A204.1 (cell line): Measurements from ENCODE around the gene BLID.

ENCODE experiments used
- FAIRE-seq: peaks from 2 replicates; lab custom pipeline; 2012; peaks lifted over from hg19 to GRCh38; lab: Jason Lieb, UNC

Gene BLID

DNA sequence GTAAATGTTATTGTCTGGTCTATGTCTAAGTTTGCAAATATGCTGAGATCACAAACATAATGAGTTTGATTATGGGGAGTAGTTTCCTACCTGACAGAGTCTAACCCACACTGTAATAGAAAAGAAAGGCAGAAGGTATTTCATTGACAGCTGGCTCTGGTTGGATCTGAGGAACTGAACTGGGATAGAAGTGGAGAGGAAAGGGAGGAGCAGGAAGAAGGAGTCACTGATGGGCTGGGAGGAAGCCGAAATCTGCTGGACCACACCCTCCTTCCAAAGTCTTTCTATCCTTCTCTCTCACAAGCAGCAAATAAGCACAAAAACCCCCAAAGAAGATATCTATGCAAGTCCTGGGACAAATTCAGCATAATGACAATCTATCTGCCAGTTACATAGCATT lies 11.7 kb downstream of the BLID start:
- FAIRE-seq = peak; percentile 83

DNA sequence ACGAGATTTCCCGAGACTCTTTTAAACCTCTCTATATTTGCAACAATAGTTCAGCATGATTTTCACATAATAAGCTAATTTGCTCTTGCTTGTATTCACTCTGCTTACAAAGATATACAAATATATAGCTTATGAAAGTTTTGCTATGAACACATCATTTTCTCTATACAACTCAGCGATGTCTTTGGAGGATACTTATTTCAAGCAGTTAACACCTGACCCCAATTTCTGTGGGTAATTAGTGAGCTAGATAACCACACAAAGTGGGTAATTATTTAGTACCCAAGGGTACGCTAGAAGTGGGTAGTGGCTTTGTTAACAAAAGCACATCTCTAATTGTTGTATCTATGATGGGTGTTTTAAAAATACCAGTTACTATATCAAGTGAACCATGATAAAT lies 12.3 kb downstream of the BLID start:
- peak; percentile 6 for FAIRE-seq

DNA sequence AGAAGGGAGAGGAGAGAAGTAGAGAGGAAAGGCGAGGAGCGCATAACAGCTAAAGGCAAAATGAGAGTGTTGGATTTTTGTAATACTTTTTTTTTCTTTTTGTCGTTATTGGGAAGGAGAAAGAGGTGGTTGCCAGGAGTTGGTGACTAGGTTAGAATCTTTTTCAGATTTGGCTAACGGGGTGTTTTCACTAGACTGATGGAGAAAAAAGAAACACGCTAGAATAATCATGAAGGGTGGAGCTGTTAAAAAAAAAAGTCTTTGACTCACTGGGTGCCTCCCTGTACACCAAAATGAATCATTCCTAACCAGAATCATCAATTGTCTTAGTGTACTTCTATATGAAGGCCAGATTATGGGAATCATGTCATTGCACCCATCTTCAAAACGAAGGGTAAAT lies 12.7 kb downstream of the BLID start:
- peak; percentile 41 for FAIRE-seq

DNA sequence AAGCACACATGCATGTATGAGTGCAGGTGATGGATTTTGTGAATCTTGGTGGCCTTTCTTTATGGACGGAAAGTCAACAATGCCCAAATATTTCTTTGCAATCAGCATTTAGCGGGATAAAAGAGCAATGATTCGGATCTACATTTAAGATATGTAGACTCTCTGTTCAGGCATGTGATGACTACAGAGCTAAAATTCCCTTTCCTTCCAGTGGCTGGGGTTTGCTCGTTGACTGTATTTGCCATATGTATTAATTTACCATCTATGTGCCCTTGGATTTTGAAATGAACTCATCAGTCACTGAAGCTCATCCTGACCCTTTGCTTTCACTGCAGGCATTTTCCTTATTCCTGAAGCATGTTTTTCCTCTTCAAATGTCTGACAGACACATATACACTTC lies 13.6 kb downstream of the BLID start:
- FAIRE-seq = no peak

DNA sequence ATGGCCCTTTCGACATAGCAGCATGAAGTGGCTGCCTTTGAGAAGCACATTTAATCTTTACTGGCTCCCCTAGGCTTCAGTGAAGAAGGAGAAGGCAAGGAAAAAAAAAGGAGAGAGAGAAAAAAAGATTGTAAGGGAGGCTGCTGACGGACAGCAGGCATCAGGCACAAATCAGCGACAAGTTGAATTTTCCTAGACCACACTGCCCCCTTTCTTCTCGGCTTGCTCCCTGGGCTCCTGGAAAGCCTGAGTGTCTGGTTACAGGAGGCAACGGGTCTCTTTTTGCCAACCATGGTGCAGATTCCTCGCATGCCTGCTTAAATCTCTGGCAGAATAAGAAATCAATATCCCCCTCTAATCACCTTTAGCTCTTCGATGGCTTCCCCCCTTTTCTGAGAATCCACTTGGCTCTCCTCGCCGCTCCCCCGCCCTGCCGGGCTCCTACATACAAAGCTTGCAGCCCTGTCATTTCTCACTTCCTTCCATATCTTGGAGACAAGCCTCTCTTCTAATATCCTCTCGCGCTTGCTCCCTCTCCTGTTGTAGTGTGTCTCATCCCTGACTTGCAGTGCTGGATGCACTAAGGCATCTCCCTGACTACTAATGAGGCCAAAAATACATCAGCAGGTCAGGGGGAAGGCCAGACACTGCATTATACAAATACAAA lies 14.3 kb downstream of the BLID start:
- FAIRE-seq = peak; percentile 99

DNA sequence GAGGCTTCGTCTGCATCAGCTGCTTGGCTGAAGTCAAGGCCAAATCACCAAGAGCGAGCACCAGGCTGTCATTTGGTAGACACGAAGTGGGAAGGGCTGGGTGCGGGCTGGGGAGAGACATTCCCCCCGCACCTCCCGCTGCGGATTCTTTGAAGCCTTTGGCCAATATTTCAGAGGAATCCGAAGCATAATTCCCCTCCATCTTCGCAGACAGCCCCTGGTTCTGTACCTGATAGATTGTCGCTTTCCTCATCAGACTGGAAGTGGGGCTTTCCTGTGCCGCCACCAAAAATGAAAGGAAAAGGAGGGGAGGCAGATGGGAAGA lies 15.3 kb downstream of the BLID start:
- peak; percentile 95 for FAIRE-seq

DNA sequence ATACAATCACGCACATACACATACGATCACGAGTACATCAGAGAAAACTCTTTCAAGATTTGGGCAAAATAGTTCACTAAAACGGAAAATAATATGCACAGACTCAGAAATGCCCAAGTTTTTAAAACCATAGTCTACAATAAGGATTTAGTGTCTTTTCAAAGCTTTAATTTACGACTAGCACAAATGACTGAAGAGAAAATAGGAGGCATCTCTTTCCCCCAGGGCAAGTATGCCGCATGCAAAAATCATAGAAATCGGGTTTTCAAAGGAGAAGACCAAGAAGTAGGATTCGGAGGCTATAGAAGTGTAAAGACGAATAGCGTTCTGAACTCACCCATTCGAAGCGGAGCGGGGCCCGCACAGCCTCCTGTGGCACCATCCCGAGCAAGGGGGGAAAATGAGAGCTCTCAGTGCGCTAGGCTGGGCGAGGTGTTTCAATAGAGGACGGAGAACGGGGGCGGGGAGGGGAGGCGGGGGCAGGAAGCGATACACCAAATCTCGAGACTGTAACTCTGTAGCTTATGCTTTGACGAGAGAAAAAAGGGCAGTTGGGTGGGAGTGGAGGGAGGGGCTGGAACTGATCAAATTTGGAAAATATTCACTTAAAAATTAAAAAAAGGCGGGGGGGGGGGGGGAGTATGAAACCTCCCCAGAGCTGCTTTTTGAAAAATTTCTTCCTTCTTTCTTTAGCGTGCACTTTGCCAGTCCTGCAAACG lies 15.8 kb downstream of the BLID start:
- no peak for FAIRE-seq

DNA sequence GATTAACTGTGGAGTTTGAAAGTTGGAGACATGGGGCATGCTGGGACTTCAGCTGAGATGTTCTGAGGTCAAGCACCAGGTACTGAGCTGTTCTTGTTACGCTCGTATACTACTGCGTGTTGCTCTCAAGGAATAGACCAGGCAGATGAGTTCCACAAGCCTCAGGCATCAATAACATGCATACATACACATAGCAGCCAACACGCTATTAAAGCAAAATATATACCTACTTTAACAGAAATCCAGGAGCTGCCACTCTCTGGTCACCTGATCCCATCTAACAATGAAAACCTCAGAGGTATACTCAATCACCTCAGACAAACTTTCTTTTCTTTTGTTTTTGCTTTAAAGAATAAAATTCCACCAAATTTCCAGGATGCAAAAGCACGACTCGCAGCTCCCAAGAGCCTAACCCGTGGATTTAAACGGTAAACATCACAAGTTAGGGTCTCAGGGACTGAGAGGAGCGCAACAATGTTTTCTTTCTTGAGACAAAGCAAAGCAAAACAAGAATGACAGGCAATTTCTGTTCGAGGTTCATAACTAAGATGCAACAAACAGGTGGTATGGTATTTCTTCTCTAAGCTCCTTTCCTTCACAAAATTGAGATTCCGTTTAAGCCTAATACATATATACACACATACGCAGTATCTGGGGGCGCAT lies 16.5 kb downstream of the BLID start:
- peak; percentile 63 for FAIRE-seq

DNA sequence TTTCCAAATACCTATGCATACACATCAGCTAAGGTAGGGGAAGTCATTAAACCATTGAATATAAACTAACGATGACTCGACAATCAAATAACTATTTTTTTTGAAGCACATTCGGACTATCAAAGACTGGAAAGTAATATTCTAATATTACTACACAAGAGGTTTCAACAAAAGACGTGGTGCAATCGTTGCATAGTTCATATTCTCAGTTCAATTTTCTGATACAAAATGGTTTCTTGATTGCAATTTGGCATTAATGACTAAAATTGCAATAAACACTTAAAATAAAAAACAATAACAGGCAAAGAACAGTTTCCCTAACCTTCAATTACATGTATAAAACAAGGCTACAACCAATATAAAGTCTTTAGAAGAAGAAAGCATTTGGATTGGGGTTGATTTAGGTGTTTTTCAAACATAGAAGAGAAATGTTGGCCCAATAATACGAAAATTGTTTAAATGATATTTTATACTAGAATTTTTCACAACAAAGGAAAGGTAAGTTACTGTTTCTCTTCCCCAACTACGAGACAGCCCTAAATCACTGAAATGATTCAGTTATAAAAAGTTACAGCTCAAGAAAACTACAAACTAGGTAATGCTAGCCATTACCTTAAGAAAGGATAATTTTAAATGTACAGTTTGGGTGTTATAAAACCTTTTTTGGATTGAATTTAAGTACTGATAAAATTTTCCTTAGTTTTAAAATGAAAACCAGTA lies 17.6 kb downstream of the BLID start:
- FAIRE-seq = no peak

DNA sequence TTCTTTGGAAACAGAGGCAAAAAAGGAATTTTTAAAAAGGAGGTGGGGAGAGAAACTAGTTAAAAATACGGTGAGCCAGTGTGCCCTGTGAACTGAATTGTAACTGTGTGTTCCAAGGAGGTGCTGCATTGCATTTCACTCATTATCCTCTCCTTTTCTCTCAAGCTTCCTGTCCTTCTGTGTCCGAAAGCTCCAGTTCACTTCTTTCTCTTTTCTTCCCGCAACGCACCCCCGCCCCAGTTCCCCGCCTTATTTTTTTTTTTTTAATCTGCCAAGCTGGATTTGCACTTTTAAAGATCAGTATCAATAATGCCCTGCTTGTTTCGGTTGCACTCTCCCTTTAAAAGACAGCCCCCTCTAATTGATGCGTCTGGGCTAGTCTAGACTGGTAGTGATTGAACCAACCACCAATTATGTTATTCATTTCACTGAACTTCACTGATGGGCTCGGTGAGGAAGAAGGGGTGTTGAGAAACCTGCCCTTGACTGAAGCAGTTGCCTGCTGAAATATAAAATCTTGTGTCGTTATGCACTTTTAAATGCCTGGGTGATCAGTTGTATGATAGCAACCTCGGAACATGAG lies 18.5 kb downstream of the BLID start:
- no peak for FAIRE-seq

DNA sequence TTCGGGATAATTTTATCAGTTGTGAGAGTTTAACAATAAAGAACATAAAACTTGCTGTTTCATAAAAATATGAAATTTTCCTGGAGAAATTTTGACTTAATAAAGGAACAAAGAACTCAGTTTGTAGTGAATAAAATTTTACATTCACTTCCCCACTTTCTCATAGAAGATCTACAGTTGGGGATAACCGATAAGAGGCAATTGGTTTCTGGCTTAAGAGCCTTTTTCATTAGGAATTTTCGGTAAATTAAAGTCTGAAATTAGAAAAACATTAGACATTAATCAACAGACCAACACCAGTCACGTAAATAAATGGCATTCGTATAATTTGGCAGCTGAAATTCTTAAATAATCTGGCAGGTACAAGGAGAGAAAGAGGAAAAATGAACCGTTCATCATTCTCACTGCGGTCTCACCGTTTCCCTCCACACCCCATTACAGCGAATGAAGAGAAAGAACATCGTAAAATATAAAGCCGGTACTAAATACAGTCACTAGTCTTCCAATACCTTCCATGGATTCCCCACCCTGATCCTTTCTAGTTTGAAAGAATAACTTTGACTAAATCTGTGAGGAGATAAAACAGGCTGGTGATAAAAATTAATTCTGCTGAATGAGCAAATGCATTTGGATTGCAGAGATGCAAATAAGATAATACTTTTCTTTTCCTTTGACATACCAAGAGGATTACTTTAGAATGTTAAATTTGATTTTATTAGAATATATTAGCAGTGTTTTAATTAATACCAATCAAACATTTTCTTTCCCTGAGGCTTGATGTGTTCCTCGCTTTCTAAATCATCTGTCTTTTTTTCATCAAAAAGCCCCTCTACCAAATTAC lies 19.5 kb downstream of the BLID start:
- FAIRE-seq = no peak

DNA sequence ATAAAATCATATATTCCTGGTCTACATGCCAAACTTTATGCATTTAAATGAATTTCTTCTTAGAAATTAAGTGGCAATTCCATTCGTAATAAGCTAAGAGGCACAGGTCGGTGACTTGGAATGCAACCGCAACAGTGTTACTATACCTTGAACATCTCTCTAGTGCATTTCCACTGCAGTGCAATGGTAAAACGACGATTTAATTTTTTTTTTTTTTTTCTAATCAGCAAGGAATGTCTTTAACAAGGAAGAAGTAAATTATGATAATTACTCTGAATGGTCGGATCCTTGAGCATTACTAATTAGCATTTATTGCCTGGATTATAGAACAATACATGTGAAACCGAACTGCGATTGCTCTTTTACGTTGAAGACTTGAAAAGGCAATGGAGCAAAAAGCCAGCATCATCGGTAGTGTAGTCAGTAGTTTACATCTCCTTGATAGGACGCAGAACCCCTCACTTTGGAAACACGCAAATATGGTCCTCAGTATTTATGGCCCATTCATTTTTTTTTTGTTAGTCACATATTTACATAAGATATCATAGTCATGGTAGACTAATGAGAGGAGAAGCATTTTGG lies 20.2 kb downstream of the BLID start:
- FAIRE-seq = no peak

DNA sequence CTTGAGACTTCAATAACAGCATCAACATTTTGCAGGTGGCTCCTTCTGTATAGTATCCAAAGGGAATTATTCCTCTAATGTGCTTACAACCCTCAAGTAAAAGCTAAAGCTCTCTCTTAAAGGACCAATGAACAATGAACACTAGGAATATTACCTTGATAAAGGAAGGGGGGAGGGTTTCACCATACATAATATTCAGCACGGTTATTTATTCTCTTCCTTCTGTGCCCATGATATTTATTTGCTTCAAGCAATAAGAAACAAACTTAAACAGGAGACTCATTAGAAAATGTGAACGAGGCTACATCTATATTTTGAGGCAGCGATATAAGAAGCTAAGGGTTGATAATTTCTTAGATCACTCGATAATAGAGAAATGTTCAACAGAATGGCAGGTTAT lies 21.2 kb downstream of the BLID start:
- FAIRE-seq = no peak

DNA sequence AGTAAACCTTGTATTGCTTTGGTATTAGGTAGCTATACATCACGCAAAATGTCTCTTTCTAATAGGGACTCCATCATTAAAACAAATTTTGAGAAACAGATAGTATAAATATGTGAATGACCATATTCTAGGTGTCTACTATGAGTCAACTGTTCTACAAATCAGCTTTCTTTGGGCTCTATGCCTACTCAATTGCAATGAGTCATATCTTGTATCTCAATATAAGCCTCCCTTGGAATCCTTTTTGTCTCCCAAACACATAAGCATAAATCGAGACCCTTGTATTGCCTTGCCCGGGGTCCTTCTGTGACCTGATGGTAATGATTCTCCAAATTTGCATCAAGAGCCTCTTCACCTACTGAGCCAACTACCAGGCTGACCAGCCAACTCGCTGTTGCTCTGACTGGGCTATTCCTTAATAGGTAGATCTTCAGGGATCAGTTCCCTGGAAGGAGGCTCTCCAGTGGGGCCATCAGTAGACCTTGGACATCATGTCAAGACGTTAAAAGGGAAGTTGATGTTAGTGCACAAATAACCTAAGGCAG lies 22.2 kb downstream of the BLID start:
- no peak for FAIRE-seq

DNA sequence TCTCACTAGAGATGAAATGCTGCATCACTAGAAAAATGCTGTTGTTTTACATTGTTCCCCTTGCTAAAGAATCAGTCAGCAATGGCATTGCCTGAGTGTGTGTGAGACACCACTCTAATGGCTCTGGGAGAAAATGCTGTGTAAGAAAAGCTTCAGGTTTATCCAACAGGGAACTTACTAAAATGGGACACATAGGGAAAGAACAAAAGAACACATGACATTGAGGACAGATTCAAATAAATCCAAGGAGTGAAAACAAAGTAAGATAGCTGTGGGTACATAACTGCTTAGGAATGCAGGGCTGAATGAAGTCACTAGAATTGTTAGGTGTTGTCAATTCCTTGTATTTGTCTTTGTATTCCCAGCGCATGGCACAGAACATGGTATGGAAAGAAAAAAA lies 24.2 kb downstream of the BLID start:
- FAIRE-seq = no peak

DNA sequence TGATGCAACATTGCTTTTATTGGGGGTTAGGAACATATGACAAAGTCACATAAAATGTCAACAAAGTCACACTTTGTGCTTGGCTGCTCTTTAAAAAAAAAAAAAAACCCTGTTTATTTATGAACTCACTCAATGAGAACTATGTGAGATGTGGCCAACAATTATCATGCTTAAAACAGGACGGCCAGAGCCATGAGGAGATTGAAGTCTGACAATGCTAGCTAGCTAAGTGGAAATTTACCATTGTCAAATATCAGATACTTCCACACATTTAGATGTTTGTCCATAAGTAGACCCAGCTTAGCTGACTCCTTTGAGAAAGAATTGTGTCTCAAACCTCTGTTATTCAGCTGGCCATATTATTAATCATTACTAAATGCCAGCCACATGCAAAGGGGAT lies 26.9 kb downstream of the BLID start:
- no peak for FAIRE-seq

DNA sequence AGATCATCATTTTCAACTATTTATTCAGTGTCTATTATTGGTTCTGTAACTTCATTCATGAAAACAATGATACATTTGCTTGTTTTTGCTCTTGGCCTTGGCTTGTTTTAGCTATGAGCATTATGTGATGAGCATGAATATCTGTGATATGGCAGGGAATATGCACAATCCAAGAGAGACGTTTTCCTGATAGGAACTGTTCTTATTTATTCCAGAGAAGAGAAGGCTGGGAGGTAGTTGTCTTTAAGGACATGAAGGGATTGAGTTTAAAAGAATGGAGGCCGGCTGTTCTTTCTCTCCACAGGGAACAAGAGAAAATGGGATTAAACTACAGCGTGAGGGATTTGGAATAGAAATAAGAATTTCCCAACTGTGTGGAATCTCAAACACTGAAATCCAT lies 30.3 kb downstream of the BLID start:
- FAIRE-seq = no peak

DNA sequence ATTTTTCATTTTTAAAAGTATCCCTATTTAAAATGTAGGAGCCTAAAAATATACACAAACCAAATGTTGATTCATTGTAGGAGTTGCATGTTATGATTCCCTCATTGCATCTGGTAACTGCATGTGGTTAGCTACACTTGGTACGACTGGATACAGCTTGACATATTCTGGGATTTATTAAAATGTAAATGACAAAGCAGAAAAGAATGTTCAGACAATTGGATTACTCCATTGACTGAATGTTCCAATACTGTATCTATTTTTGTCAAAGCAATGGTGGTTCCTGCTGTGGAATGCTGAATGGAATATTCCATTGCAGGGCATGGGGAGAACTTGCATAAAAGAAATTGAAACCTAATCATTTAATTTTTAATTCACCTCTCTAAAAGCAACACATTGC lies 30.8 kb downstream of the BLID start:
- FAIRE-seq = peak; percentile 53

DNA sequence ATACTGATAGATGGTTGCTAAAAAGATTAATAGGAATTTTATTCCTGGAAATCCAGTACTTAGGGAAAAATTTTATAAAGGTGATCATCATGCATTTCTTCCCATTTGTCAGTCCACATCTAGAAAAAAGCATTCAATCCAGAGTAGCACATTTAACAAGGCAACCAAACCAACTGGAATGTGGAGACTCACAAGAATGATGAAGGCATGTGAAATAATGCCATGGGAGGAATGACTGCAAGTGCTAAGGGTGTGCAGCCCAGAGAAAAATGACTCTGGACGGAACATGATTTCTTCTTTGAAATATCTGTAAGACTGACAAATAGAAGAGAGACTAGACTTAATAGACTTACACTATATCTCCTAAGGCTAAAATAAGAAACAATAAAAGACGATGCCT lies 33.8 kb downstream of the BLID start:
- FAIRE-seq = no peak

DNA sequence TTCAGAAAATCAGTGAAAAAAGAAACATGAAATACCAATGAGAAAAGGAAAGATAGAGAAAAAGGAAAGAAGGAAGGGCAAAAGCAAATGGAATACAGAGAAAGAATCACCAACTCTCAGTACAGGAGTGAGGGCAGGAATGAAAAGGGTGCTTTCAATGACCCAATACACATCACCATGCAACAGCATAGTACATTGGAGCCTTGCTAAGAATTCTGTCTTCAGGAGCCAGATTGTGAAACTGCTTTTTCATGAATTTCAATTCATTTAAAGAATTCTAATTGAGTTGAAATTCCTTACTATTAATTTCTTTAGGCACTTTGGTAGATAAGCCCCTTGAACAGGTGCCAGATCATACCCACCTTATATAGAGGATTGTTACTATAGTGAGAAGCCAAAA lies 34.9 kb downstream of the BLID start:
- FAIRE-seq = no peak

DNA sequence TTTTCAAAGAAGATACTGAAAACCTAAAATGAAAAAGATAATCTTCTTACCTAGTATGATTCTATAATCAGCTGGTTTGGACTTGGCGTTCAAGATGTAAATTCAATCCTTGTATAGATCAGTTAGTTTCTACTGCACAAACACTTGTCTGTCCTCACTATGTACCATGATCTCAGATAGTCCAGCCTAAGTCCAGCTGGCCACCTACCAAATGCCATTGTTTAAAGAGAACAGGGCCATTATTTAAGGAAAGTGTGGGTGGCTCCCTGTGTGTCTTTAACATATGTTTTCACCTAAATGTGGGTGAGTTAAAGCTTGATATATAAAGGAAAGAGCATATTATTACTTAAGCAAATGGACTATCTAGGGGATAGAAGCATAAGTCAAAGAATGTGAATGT lies 38.6 kb downstream of the BLID start:
- FAIRE-seq = no peak
